CD4-positive, alpha-beta T cell treated with Interleukin-2 at 100 ng/mL for 4 hours (primary cell): ENCODE results near the gene TOP2A.
"Not testable (repeated sequence)": the region's sequence is repeated elsewhere in the genome, so short reads cannot be mapped to it uniquely, and the experiment has no call there.

Experiments
- DNase-seq: peaks from one replicate; pipeline ENCODE4 v3.0.0-alpha.2; 2020; ENCODE audit warnings: low spot score

Gene TOP2A

DNA sequence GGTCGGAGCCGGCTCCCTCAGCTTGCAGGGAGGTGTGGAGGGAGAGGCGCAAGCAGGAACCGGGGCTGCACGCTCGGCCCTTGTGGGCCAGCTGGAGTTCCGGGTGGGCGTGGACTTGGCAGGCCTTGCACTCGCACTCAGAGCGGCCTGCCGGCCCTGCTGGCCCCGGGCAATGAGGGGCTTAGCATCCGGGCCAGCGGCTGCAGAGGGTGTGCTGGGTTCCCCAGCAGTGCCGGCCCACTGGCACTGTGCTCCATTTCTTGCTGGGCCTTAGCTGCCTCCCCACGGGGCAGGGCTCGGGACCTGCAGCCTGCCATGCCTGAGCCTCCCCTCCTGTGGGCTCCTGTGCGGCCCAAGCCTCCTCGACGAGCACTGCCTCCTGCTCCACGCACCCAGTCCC, 41.9 kb downstream of the TOP2A start:
- DNase-seq = not testable (repeated sequence)

DNA sequence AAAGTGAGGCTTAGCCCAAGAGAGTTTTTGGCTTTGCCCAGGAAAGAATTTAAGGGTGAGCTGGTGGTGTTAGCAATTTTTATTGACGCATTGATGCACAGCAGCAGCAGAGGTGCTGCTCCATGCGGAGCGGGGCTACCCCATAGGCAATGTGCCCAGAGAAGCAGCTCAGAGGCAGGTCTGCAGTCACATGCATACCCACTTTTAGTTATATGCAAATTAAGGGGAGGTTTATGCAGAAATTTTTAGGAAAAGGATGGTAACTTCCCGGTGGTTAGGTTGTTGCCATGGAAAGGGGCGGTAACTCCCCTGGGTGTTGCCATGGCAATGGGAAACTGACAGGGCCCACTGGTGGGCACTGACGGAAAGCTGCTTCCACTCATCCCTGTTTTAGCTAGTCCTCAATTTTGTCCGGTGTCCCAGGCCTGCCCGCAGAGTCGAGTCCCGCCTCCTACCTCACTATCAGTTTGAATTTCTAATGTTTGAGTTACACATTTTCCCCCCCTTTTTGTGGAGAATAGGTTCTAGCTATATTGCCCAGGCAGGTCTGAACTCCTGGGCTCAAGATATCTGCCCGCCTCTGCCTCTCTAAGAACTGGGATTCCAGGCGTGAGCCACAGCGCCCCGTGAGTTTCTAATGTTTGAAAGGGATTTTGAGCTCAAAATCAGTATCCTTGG, 42.7 kb downstream of the TOP2A start:
- DNase-seq = no peak

DNA sequence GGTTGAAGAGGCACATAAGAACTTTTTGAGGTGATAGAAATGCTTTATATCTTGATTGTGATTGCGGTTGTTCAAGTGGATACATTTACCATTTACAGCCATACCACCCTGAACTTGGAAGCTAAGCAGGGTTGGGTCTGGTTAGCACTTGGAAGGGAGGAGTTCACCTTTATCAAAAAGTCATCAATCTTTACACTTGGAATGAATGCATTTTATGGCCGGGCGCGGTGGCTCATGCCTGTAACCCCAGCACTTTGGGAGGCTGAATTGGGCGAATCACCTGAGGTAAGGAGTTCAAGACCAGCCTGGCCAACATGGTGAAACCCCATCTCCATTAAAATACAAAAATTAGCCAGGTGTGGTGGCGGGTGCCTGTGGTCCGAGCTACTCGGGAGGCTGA, 43.7 kb downstream of the TOP2A start:
- no peak for DNase-seq

DNA sequence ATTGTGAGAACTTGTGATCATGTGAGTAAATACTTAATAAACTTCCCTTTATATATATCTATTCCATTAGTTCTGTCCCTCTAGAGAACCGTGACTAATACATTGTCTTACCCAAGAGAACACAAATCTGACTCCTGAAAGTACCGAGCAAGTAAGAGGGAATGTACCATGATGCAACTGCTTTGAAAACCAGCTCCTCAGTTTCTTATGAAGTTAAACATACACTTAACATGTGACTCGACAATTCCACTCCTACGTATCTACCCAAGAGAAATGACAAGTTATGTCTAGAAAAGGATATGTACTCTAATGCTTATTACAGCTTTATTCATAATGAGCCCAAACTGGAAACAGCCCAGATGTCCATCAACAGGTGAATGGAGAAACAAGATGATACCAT, 44.4 kb downstream of the TOP2A start:
- DNase-seq = no peak

DNA sequence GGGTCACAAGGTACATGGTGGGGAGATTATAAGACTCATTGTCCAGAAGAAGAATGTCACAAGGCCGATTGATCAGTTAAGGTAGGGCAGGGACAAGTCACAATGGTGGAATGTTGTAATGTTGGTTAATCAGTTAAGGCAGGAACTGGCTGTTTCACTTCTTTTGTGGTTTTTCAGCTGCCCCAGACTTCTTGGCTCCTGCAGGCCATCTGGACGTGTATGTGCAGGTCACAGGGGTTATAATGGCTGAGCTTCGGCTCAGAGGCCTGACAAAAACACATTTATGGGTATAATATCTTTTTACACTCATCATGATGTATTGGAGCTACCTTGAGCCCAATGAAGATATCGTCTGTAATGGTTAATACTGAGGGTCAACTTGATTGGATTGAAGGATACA, 45.1 kb downstream of the TOP2A start:
- DNase-seq = not testable (repeated sequence)

DNA sequence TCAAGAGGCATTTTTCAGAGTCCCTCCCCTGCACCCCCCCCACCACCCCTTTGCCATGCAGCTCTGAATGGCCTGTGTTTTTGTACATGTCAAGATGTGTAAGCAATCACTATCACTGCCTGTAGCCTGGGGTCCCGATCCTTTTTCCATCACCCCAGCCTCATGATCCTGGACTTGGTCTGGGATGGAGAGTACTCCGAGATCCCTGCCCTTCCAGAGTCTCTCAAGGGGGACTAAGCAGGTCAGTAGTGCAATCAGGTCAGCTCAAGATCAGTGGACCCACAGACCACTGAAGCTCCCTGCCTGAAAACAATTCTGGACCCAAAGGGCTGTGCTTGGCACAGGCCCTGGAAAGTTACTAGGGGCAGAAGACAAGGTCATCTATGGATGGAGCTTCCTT, 45.7 kb downstream of the TOP2A start:
- no peak for DNase-seq

DNA sequence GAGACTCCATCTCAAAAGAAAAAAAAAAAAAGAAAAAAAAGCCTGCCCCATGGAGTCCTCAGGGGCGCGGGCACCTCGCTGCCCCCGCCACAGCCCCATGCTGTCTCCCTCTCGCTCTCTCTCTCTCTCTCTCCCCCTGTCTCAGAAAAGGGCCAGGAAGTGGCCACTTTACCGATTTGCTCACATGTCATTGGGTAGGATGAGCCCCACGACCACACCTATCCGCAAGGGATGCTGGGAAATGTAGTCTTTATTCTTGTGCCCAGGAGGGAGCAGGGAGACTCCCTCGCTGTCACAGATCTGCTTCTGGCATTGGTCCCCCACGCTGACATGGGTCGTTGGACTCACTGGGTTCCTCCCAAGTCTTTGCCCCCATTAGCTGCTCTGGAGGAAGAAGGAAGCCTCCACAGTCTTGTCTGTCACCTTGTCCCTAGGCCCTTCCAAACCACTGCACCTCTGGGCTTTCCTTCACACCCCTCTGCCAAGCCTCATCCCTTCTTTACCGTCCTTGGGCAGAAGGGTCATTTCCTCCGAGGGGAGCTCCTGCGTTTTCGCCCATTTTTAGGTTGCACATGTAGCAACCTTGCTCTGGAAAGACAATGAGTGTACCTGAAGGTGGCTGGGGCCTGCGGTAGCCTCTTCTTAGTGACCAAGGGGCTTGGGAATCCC, 46.3 kb downstream of the TOP2A start:
- peak; percentile 43 for DNase-seq

DNA sequence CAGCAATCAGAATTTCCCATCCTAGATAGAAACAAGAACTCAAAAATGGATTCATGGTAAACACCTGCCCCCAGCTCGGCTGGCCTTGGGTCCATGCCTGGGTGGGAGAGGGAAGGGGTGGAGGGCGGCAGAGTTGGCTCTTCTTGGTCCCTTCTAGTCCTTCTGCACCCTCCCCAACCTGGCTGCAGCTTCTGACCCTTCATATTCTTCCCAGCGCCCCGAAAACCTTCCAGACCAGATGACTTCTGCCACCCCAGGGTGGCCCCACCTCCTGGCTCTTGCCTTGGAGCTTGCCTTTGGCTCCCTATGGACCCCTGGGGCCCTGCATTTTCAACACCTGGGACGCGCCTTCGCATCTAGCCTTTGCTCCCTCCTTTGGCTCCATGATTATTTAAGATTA, 47.8 kb downstream of the TOP2A start:
- no peak for DNase-seq

DNA sequence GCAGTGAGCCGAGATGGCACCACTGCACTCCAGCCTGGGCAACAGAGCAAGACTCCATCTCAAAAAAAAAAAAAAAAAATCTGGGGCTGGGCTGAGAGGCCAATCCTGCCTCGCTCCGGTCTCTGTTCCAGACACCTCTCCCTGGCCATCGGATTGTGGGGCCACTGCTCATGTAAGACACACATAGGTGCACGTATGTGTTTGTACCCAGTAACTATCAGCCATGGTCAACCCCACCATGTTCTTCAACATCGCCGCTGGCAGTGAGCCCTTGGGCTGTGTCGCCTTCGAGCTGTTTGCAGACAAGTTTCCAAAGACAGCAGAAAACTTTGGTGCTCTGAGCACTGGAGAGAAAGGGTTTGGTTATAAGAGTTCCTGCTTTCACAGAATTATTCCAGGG, 50.0 kb downstream of the TOP2A start:
- not testable (repeated sequence) for DNase-seq

DNA sequence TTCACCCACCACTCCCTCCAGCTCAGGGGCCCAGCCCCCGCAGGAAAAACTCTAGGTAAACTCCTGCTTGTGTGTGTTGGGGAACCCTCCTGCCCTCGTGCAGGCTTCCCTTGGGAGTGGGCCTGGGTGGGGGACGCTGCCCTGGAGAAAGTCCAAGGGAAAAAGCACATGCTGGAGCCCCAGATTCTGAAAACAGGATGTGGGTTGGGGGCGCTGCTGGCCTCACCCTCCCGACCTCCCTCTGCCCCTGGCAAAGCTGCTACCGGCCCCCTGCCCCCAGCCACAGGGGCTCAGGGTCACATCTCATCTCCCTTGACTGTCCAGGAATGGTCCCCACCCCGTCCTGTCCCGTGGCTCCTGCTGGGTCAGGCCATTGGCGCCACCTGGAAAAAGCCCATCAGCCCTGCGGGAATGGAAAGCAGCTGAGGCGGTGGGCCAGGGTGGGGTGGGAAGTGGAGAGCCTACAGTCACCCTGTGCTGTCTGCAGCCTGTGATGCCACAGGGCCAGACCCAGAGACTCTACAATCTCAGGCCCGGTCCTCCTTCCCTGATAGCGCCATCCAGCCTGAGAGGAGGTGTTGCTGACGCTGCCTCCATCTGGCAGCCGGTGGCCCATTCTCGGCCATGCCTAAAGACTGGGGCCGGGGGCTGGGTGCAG, 50.7 kb downstream of the TOP2A start:
- no peak for DNase-seq

DNA sequence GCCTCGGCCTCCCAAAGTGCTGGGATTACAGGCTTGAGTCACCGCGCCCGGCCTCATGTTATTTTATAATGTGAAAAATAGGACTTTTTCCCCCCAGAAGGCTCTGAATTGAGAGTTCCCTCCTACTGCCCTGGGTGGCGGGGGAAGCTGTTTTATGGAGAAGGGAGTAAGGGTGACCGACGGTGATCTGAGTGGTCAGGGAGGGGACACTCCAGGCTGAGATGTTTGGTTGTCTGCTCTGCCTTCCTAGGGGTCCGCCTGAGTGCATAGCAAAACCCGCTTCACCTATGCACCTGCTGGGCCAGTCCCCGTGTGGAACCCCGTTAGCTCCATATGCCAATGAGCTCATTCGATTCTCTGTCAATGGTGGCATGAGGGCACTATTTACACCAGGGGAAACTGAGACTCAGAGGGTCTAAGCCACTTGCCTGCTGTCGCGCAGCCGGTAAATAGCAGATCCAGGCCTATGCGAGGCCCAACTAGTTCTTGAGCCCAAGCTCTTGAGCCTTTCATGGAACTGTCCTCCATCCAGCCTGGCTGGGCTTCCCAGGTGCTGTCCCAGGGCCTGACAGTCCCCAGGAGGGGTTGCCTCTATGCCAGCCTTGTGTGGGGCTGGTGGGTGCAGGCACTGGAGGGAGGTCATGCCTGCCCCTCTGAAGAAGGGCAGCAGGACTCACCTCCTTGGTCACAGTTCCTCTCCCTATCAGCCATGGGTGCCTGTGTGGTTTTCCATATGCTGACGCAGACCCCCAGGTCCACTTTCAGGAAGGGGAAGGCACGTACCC, 51.4 kb downstream of the TOP2A start:
- DNase-seq = no peak

DNA sequence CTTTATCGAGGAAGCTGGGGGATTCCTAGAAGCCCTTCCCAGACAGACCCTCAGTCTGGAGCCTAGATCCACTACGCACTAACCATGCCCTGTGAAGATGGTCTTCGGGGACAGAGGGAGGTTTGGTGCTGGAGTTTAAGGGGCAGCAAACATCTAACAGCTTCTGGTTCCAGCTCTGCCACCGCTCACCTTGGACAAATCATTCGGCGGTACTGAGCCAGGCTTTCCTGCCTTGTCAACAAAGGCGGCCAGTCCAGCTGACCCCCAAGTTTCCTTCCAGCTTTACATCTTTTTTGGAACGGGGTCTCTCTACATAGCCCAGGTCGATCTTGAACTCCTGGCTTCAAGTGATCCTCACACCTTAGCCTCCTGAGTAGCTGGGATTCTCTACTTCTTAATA, 52.8 kb downstream of the TOP2A start:
- DNase-seq = no peak

DNA sequence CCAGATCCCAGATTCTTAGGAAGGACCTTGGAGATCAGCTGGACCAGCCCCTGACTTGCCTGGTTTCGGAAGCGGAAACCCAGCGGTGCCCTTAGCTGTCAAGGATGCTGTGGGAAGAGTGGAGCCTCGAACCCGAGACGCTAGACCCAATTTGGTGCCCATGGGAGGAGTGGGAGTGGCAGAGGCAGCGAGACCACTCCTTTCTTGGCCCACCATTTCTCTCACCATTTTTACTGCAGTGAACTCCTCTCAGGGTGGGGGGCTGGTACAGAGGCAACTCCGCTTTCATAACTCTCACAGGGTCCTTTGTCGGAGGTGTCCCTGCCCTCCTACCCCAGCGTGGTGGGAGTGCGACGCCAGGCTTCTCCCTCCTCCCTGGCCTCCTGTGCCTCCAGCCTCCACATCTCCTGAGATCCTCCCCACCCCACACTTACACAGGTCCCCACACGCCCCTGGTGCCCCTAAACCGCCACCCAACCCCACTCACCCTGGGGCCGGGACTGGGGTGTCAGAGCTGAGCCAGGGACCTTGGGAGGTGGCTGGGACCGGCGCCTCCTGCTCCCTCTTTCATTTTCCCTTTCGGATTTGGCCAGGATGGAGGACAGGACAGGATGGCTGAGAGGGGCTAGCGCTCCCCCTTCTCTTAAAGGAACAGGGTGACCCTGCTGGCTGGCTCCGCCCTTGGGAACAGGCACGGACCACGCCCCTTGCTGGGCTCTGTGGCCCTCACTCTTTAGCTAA, 53.4 kb downstream of the TOP2A start, which contains the start of gene GJD3:
Gene GJD3 (minus strand): TSS at position 617 of the 741 bp plus-strand sequence. CDS start 922 bp downstream, outside the sequence.
- DNase-seq = no peak

DNA sequence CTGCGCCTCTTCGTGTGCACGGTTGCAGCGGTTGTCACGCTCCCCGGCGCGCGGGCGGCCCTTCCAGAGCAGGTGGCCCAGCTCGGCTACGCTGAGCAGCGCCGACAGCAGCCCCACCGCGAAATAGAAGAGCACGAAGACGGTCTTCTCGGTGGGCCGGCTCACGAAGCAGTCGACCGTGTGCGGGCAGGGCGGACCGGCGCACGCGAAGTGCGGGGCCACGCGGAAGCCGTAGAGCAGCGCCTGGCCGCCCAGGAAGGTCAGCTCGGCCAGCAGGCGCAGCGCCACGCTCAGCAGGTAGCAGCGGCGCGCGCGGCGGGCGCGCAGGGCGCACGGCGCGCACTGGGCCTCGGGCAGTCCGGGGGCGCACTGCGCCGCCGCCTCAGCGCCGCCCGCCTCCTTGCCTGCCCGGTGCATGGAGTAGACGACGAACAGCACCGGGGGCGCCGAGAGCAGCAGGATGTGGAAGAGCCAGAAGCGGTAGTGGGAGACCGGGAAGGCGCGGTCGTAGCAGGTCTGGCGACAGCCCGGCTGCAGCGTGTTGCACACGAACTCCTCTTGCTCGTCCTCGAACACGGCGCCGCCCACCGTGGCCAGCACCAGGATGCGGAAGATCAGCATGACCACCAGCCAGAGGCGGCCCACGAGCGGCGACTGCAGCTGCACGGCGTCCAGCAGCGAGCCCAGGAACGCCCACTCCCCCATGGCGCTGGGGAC, 54.4 kb downstream of the TOP2A start:
- DNase-seq = no peak

DNA sequence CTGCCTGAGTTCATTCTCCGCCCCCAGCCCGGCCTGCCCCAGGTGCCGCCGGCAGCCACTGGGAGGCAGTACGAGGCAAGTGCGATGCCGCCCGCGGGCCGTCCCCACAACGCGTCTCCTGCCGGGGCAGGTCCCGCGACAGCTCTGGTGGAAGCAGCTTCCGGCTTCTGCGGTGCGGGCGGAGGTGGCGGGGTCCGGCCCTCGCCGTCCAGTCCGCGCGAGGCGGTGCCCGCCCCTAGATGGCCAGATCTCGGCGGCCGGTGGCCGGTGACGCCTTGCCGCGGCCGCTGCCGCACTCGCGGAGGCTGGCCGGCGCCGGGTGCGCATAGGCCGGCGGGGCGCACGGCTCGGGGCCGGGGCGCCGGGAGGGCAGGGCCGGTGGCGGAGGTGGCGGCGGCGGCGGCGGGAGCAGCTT, 55.0 kb downstream of the TOP2A start:
- DNase-seq = peak; percentile 74

DNA sequence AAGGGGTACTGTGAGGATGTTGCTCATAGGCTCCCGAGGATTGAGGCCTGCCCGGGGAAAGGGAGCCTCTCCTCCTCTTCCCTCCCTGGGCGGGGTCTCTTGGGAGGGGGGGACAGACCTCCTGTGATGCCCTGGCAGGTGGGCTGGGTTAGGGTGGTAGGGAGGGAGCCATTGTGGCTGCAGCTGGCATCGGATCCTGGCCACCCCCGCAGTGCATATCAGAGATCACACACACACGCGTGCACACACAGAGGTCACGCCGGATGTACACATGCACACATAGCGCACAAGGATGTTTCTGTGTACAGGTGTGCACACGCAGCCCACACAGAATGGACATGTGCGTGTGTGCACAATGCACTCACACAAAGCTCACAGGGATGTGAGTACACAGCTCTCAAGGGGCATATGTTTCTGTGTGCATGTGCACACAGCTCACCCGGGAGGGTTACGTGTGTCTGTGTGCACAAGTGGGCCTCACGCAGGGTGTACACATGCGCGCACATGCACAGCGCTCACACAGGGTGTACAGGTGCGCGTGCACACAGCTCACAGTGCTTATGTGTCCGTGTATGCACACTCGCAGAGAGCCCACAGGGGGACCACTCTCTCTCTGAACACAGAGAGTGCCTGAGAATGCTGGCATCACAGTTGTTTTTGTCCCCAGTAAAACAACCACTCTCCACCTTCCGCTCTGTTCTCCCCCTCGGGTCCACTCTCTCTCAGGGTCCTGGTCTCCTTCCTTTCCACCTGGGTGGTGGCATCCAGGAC, 55.6 kb downstream of the TOP2A start:
- no peak for DNase-seq

DNA sequence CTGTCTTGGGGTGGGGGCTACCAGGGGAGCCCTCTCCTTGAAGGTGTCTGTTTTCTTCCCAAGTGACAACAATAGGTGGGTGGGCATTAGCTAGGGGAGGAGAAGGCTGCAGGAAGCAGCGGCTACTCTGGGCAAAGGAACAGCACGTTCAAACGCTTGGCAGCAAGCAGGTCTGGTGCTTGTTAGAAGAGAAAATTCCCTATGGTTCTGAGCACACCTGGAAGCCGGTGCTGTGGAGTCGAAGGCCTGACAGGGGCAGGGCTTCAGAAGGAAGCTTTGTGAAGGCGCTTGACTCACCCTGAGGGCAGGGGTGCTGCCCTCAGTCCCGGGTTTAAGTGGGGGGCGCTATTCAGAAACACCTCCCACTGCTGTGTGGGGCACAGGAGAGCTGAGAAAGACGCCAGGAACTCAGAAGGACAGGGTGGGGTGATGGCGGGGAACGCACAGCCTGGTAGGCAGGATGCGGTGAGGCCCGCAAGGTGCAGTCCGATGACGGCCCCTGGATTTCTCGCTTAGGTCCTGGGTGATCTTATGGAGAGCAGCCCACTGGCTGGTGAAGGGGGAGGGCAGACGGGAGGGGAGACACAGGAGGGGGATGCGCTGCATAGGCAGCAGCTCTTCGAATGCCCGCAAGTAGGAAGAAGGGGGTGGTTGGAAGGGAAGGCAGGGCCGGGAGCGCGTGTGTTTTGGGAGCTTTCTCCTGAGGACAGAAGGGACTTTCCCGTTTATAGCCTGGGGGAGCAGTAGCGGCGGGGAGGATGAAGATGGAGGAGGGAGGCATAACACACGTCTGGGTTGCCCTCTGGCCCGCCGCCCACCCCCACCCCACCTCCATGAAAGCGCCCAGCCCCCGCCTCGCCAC, 56.4 kb downstream of the TOP2A start:
- DNase-seq = no peak

DNA sequence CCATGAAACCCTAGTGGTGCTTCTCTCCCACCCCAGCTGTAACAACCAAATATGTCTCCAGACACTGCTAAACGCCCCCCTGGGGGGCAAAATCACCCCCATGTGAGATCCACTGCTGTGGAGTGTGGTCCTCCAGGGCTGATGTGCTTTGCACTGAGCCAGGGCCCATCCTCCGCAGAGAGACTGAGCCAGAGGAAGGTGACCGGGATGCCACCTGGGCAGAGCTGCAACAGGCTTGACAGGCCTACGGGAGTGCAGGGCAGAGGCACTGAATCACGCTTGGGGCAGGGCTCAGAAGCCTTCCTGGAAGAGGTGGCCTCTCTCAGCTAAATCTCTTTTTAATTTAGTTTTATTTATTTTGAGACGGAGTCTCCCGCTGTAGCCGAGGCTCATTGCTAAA, 57.6 kb downstream of the TOP2A start:
- DNase-seq = no peak

DNA sequence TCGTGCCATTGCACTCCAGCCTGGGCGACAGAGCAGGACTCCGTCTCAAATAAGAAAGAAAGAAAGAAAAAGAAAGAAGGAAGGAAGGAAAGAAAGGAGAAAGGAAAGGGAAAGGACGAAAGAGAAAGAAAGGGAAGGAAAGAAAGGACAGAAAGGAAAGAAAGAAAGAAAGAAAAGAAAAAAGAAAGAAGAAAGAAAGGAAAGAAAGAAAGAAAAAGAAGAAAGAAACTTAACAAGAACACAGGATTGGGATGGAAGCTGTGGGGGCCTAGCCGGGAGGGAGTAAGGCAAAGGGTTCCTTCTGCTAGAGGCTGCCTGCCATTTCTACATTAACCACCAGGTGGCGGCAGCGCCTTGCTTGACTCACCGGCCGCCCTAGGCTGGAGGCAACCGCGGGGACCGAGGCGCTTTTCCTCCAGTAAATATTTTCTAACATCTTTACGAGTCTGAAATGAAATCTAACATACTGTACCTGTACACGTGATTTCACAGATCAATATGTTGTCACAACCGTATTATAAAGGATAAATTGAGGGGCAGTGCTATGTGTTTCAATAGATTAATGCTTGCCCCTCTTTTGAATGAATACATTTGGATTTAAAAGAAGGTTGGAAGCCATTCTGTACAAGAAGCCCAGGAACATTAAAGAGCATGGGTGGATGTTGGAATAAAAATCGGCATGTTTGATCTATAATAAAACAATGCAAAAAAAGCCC, 59.2 kb downstream of the TOP2A start:
- peak; percentile 91 for DNase-seq
